GM12872 (cell line): ENCODE measurements around the gene FAM174B.

Experiments used
- CTCF ChIP-seq: IDR thresholded peaks from 3 replicates; pipeline ENCODE4 v1.5.1; 2011; ENCODE audit warnings: low read depth, mild to moderate bottlenecking, low read length, moderate library complexity; ENCODE audit not compliant: insufficient read depth

Gene FAM174B

GRCh38 chr15:92586383-92586942 is 69.1 kb downstream of the FAM174B start:
- TF ChIP-seq CTCF, result no peak

GRCh38 chr15:92584105-92584504 is 71.5 kb downstream of the FAM174B start:
- no peak for TF ChIP-seq CTCF

GRCh38 chr15:92583096-92584034 is 72.2 kb downstream of the FAM174B start:
- no peak for TF ChIP-seq CTCF

- TF ChIP-seq CTCF, result no peak
Measured at GRCh38 chr15:92582206-92582605, 73.4 kb downstream of the FAM174B start.

- TF ChIP-seq CTCF, result no peak
Measured at GRCh38 chr15:92580933-92581445, 74.6 kb downstream of the FAM174B start.

- TF ChIP-seq CTCF, result no peak
Measured at GRCh38 chr15:92580521-92580920, 75.1 kb downstream of the FAM174B start.

- TF ChIP-seq CTCF, result no peak
Measured at GRCh38 chr15:92579931-92580470, 75.6 kb downstream of the FAM174B start.
